Loucy (cell line): ENCODE results near the gene KCNJ12.

ENCODE experiments used
- CTCF ChIP-seq: fragments of 200-600 bp; sonication (generic); conservative IDR thresholded peaks from 2 replicates; pipeline ENCODE4 v1.5.1; 2014; ENCODE audit warnings: mild to moderate bottlenecking, antibody characterized with exemption, low read length
- EZH2phosphoT487 ChIP-seq: fragments of 200-600 bp; IDR thresholded peaks from 2 replicates; pipeline ENCODE4 v1.6.1; 2018; ENCODE audit warnings: antibody characterized with exemption, mild to moderate bottlenecking, moderate library complexity, borderline replicate concordance

- TF ChIP-seq CTCF (no peak), EZH2phosphoT487 (no peak)
These were observed 45.6 kb upstream of the KCNJ12 start for GRCh38 chr17:21330436-21331160.
